ENCODE measurements around the gene CISD1. TPM values are rescaled to one million over a fixed set of nuclear protein-coding genes. Genes with fewer than 3 reads are reported as not detected.

Gene CISD1
- polyA plus RNA-seq, 4 donors, result 69.2 to 167 (median 113) TPM

DNA sequence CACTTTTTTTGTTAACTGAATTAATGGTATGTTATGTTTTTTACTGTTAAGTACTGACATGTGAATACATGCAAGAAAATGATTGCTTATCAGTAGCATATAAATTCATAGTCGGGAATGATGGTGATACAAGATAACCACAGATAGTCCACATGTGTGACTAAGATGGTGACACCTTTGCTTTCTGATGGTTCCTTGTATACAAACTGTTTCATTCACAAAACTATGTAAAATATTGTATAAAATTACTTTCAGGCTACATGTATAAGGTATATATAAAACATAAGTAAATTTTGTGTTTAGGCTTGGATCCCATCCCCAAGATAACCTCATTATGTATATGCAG, 10.0 kb downstream of the CISD1 start:
- no peaks in the 10 kb centered on the region for H3K27me3 ChIP-seq (ENCODE audit: control insufficient read depth in 3 of 3, insufficient read depth in 3 of 3, low read length in 3 of 3)
- no peak for DNase-seq
- no peak for FAIRE-seq
- H3K36me3 ChIP-seq (ENCODE audit: control insufficient read depth in 3 of 3, insufficient read depth in 2 of 3, low read depth in 1 of 3, low read length in 3 of 3), result peaks cover 0 to 8% (median 5%) of the 10 kb centered on the region in 3 donors
- H3K4me1 ChIP-seq (ENCODE audit: control insufficient read depth in 3 of 3, insufficient read depth in 2 of 3, low read depth in 1 of 3, low read length in 2 of 3), result peaks cover 3 to 12% (median 6%) of the 10 kb centered on the region in 3 donors
- no peak overlapping the region for H3K4me3 ChIP-seq (ENCODE audit: low read depth in 1 of 3, low read length in 3 of 3)
- H3K9me3 ChIP-seq (ENCODE audit: control insufficient read depth in 2 of 2, insufficient read depth in 1 of 2, low read depth in 1 of 2, low read length in 1 of 2), result no peaks in the 10 kb centered on the region
- no peak overlapping the region for H3K27ac ChIP-seq (ENCODE audit: low read depth in 1 of 3, low read length in 2 of 3)
- 65 to 84% (median 82%) methylated on average over 1 of the region's 1 CpG for WGBS, 3 donors

DNA sequence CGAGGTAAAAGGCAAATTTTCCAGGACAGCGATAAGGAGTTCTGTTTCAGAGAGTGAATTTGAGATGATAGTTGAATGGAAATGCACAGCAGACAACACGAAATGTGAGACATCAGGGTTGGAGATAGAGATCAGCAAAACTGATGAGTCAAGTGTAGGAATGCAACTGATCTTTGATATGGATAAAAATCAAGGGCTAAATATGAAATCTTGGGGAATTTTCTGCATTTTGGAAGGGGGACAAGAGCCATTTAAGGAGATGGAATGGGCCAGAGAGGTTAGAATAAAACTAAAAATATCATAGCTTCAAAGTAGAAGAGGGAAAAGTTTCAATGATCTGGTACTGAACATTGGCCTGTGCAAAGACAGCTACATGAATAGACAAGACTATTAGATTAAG, 11.5 kb downstream of the CISD1 start:
- Histone ChIP-seq H3K36me3 (ENCODE audit: control insufficient read depth in 3 of 3, insufficient read depth in 2 of 3, low read depth in 1 of 3, low read length in 3 of 3) (peaks cover 0 to 8% (median 5%) of the 10 kb centered on the region in 3 donors), H3K27me3 (ENCODE audit: control insufficient read depth in 3 of 3, insufficient read depth in 3 of 3, low read length in 3 of 3) (no peaks in the 10 kb centered on the region), H3K9me3 (ENCODE audit: control insufficient read depth in 2 of 2, insufficient read depth in 1 of 2, low read depth in 1 of 2, low read length in 1 of 2) (no peaks in the 10 kb centered on the region), H3K27ac (ENCODE audit: low read depth in 1 of 3, low read length in 2 of 3) (no peak overlapping the region), H3K4me3 (ENCODE audit: low read depth in 1 of 3, low read length in 3 of 3) (no peak overlapping the region), H3K4me1 (ENCODE audit: control insufficient read depth in 3 of 3, insufficient read depth in 2 of 3, low read depth in 1 of 3, low read length in 2 of 3) (peaks cover 0 to 3% (median 0%) of the 10 kb centered on the region in 3 donors)
- no peak for FAIRE-seq
- DNase-seq, result no peak
- 80 to 93% (median 91%) methylated on average over 3 of the region's 3 CpGs for WGBS, 3 donors

DNA sequence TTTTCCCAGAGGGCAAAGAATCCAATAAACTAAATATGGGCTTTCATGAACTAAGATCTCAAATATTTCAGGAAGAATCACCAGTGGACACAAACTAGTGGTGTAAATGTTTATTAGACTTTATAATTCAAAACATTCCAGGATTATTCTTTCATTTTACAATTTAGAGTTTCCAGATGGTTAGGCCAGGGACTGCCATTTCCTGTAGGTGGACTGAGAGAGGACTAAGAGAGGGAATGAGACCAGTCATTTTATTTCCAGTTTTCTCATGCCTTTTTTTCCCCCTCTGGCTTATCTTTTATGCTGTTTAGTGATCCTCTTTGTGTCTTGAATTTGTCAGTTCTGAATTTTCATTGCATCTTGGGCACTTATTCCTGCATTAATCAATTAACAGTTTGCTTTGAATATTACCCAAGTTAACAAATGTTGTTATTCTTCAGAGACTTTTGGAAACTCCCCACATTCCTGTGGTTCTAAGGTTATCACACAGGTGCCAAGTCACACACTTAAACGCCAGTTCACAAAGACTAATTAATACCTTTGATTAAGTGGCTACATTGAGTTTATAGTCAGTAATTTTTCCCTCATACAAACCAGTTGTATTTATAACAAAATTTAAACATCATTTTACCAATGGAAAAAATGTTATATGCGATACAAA, 12.3 kb downstream of the CISD1 start:
- DNase-seq (no peak), FAIRE-seq (no peak)
- Histone ChIP-seq H3K27ac (ENCODE audit: low read depth in 1 of 3, low read length in 2 of 3) (no peak overlapping the region), H3K27me3 (ENCODE audit: control insufficient read depth in 3 of 3, insufficient read depth in 3 of 3, low read length in 3 of 3) (no peaks in the 10 kb centered on the region), H3K4me1 (ENCODE audit: control insufficient read depth in 3 of 3, insufficient read depth in 2 of 3, low read depth in 1 of 3, low read length in 2 of 3) (no peaks in the 10 kb centered on the region), H3K9me3 (ENCODE audit: control insufficient read depth in 2 of 2, insufficient read depth in 1 of 2, low read depth in 1 of 2, low read length in 1 of 2) (no peaks in the 10 kb centered on the region), H3K4me3 (ENCODE audit: low read depth in 1 of 3, low read length in 3 of 3) (no peak overlapping the region), H3K36me3 (ENCODE audit: control insufficient read depth in 3 of 3, insufficient read depth in 2 of 3, low read depth in 1 of 3, low read length in 3 of 3) (peaks cover 0 to 8% (median 5%) of the 10 kb centered on the region in 3 donors)
- WGBS, 3 donors, result 60 to 85% (median 68%) methylated on average over 2 of the region's 2 CpGs

DNA sequence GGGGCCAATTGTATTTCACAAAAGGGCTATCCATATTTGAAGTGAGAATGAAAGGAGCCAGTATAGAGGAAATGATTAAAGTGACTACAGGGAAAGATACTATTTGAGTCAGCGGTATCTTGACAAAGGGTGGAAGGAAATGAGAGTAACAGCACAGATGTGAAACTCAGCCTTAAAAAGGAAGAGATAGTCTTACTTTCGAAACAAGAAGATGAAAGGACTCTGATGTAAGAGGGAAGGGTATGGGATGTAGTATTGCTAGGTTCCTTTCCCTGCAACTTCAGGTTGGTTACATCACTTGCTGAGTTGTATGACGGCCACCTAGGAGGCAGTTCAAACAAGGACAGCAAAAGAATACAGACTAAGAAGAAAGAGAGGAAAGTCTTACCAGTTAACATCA, 13.7 kb downstream of the CISD1 start:
- no peaks in the 10 kb centered on the region for H3K9me3 ChIP-seq (ENCODE audit: control insufficient read depth in 2 of 2, insufficient read depth in 1 of 2, low read depth in 1 of 2, low read length in 1 of 2)
- H3K4me1 ChIP-seq (ENCODE audit: control insufficient read depth in 3 of 3, insufficient read depth in 2 of 3, low read depth in 1 of 3, low read length in 2 of 3), result no peaks in the 10 kb centered on the region
- no peak overlapping the region for H3K27ac ChIP-seq (ENCODE audit: low read depth in 1 of 3, low read length in 2 of 3)
- no peak overlapping the region for H3K4me3 ChIP-seq (ENCODE audit: low read depth in 1 of 3, low read length in 3 of 3)
- H3K27me3 ChIP-seq (ENCODE audit: control insufficient read depth in 3 of 3, insufficient read depth in 3 of 3, low read length in 3 of 3), result no peaks in the 10 kb centered on the region
- peaks cover 0 to 5% (median 5%) of the 10 kb centered on the region in 3 donors for H3K36me3 ChIP-seq (ENCODE audit: control insufficient read depth in 3 of 3, insufficient read depth in 2 of 3, low read depth in 1 of 3, low read length in 3 of 3)
- FAIRE-seq (no peak), DNase-seq (no peak)
- WGBS, 3 donors, result 56 to 82% (median 67%) methylated on average over 3 of the region's 3 CpGs

DNA sequence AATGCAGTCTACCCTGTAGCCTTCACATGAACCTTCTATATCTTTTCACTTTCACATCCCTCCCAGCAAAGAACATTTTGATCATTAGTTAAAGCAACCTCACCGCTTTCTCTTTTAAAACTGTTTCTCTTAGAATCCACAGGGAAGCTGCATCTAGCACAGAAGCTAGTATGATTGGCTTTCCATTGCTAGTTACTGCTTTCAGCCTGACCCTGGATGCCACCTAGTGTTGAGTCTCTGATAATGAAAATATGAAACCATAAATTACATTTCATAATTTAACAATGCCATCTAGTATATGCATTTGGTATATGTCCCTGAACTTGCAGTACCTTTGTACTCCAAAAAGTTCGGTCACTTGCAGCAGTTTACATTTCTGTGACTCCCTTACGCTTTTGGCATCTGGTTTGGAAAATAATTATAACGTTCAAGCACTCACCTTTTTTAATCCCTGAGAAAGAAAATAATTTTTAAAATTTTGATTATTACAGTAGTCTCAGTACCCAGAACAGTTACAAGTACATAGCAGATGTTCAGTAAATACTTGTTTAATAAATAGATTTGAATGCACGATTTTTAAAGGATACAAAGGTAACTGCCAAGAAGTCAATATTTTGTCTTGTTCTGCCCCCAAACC, 22.7 kb downstream of the CISD1 start:
- Histone ChIP-seq H3K4me3 (ENCODE audit: low read depth in 1 of 3, low read length in 3 of 3) (no peak overlapping the region), H3K4me1 (ENCODE audit: control insufficient read depth in 3 of 3, insufficient read depth in 2 of 3, low read depth in 1 of 3, low read length in 2 of 3) (no peaks in the 10 kb centered on the region), H3K27me3 (ENCODE audit: control insufficient read depth in 3 of 3, insufficient read depth in 3 of 3, low read length in 3 of 3) (no peaks in the 10 kb centered on the region), H3K27ac (ENCODE audit: low read depth in 1 of 3, low read length in 2 of 3) (no peak overlapping the region), H3K9me3 (ENCODE audit: control insufficient read depth in 2 of 2, insufficient read depth in 1 of 2, low read depth in 1 of 2, low read length in 1 of 2) (no peaks in the 10 kb centered on the region), H3K36me3 (ENCODE audit: control insufficient read depth in 3 of 3, insufficient read depth in 2 of 3, low read depth in 1 of 3, low read length in 3 of 3) (no peaks in the 10 kb centered on the region)
- 40 to 57% (median 52%) methylated on average over 5 of the region's 5 CpGs for WGBS, 3 donors
- FAIRE-seq, result peak; percentile 53
- peak; percentile 67 to 73 for DNase-seq

DNA sequence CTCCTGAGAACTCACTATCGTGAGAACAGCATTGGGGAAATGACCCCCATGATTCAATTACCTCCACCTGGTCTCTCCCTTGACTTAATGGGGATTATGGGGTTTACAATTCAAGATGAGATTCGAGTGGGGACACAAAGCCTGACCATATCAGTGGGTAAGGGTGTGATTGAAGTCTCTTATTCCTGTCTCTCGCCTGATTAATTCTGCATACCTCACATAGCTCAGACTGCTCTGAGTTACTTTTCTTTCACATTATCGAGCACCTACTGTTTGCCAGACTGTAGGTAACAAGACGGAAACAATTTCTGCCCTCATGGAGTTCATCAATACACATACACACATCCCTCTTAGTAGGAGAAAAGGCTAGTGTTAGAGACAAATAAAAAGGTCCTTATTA, 25.0 kb downstream of the CISD1 start:
- H3K4me3 ChIP-seq (ENCODE audit: low read depth in 1 of 3, low read length in 3 of 3), result no peak overlapping the region
- no peaks in the 10 kb centered on the region for H3K36me3 ChIP-seq (ENCODE audit: control insufficient read depth in 3 of 3, insufficient read depth in 2 of 3, low read depth in 1 of 3, low read length in 3 of 3)
- DNase-seq (no peak), FAIRE-seq (no peak)
- WGBS, 3 donors, result 85 to 87% (median 87%) methylated on average over 5 of the region's 5 CpGs
- H3K4me1 ChIP-seq (ENCODE audit: control insufficient read depth in 3 of 3, insufficient read depth in 2 of 3, low read depth in 1 of 3, low read length in 2 of 3), result no peaks in the 10 kb centered on the region
- no peaks in the 10 kb centered on the region for H3K9me3 ChIP-seq (ENCODE audit: control insufficient read depth in 2 of 2, insufficient read depth in 1 of 2, low read depth in 1 of 2, low read length in 1 of 2)
- no peaks in the 10 kb centered on the region for H3K27me3 ChIP-seq (ENCODE audit: control insufficient read depth in 3 of 3, insufficient read depth in 3 of 3, low read length in 3 of 3)
- H3K27ac ChIP-seq (ENCODE audit: low read depth in 1 of 3, low read length in 2 of 3), result no peak overlapping the region

DNA sequence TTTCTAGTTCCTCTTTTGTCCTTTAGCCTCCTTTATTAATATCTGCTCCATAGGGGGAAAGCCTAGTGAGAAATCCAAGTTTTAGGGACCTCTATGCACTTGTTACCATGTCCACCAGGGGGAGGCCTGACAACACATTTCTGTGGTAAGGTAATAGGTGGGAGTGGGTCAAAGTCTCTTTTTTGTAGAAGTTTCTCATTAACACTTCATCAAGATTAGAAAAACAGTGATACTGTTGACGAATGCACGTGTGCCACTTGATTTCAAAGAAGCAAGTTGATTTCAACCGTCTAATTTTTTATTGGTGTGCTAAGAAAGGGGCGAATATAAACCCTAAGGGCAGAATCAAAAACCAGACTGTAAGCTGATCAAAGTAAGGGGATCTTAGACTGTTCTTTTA, 30.6 kb downstream of the CISD1 start:
- WGBS, 3 donors, result 3 to 16% (median 8%) methylated on average over 4 of the region's 4 CpGs

DNA sequence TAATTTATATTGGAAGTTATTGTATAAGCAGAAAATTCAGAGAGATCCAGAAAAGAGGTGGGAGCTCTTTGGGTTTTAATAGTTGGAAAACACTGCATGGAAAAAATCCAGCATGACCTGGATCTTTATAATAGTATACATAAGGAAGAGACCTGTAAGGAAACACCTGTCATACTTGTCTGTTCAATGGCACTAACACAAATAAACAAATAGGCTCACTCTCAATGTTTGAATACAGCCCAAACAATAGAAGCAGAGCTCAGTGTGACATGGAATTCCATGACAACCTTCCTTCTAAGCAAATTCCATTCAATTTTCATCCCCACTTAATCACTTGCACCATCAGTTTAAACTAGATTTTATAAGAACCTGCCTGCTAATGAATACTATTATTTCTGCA, 31.7 kb downstream of the CISD1 start:
- FAIRE-seq, result no peak
- H3K9me3 ChIP-seq (ENCODE audit: control insufficient read depth in 2 of 2, insufficient read depth in 1 of 2, low read depth in 1 of 2, low read length in 1 of 2), result no peaks in the 10 kb centered on the region
- peaks cover 0 to 7% (median 0%) of the 10 kb centered on the region in 3 donors for H3K4me1 ChIP-seq (ENCODE audit: control insufficient read depth in 3 of 3, insufficient read depth in 2 of 3, low read depth in 1 of 3, low read length in 2 of 3)

More for the DNA sequence above, 30.6 kb downstream of the CISD1 start:
- Histone ChIP-seq H3K4me3 (ENCODE audit: low read depth in 1 of 3, low read length in 3 of 3) (no peak overlapping the region), H3K36me3 (ENCODE audit: control insufficient read depth in 3 of 3, insufficient read depth in 2 of 3, low read depth in 1 of 3, low read length in 3 of 3) (no peaks in the 10 kb centered on the region), H3K4me1 (ENCODE audit: control insufficient read depth in 3 of 3, insufficient read depth in 2 of 3, low read depth in 1 of 3, low read length in 2 of 3) (peaks cover 0 to 7% (median 0%) of the 10 kb centered on the region in 3 donors), H3K27me3 (ENCODE audit: control insufficient read depth in 3 of 3, insufficient read depth in 3 of 3, low read length in 3 of 3) (no peaks in the 10 kb centered on the region), H3K27ac (ENCODE audit: low read depth in 1 of 3, low read length in 2 of 3) (no peak overlapping the region), H3K9me3 (ENCODE audit: control insufficient read depth in 2 of 2, insufficient read depth in 1 of 2, low read depth in 1 of 2, low read length in 1 of 2) (no peaks in the 10 kb centered on the region)
- peak; percentile 77 to 84 for DNase-seq
- FAIRE-seq, result no peak

More for the DNA sequence above, 31.7 kb downstream of the CISD1 start:
- DNase-seq, result no peak
- Histone ChIP-seq H3K4me3 (ENCODE audit: low read depth in 1 of 3, low read length in 3 of 3) (no peak overlapping the region), H3K36me3 (ENCODE audit: control insufficient read depth in 3 of 3, insufficient read depth in 2 of 3, low read depth in 1 of 3, low read length in 3 of 3) (no peaks in the 10 kb centered on the region), H3K27ac (ENCODE audit: low read depth in 1 of 3, low read length in 2 of 3) (no peak overlapping the region), H3K27me3 (ENCODE audit: control insufficient read depth in 3 of 3, insufficient read depth in 3 of 3, low read length in 3 of 3) (no peaks in the 10 kb centered on the region)
